ENCODE data around the gene KRTAP5-10.
"Not testable (repeated sequence)": the region's sequence is repeated elsewhere in the genome, so short reads cannot be mapped to it uniquely, and the experiment has no call there.

GRCh38 chr11:71576688-71577465 lies 11.5 kb downstream of the KRTAP5-10 start:
- TF ChIP-seq FOXM1 (IDR thresholded peaks at IDR 0.05; ENCODE audit: borderline replicate concordance); LEF1 (IDR thresholded peaks at IDR 0.05; ENCODE audit: borderline replicate concordance); ARNT (IDR thresholded peaks at IDR 0.05); SP1 (IDR thresholded peaks at IDR 0.05); BHLHE40 (IDR thresholded peaks at IDR 0.05; ENCODE audit: borderline replicate concordance); SUZ12 (IDR thresholded peaks at IDR 0.05); HDGF (IDR thresholded peaks at IDR 0.05; ENCODE audit: borderline replicate concordance); ELF4 (IDR thresholded peaks at IDR 0.05); FOXA1 (IDR thresholded peaks at IDR 0.05); NFRKB (IDR thresholded peaks at IDR 0.05); TARDBP (IDR thresholded peaks at IDR 0.05); ZNF384 (IDR thresholded peaks at IDR 0.05); FOXK2 (IDR thresholded peaks at IDR 0.05); PKNOX1 (IDR thresholded peaks at IDR 0.05): not testable (repeated sequence)
